Osteoblast (primary cell): ENCODE results near the gene MROH7. TPM values are rescaled to one million over a fixed set of nuclear protein-coding genes. Genes with fewer than 3 reads are reported as not detected.

Experiments
- total RNA-seq: library from RNA; depleted of rRNA; stranded (reverse); fragments of >200 nt; gene quantifications from 2 replicates; pipeline ENCODE4 v1.2.3, GENCODE V29; 2012

MROH7 gene
- total RNA-seq, 1 donor, result 0.36 TPM

Other genes with a start within 250 kb of the MROH7 start
- 14.5 and 18.3 TPM in 2 replicates for gene SSBP3, start 235.4 kb upstream of the MROH7 start, total RNA-seq
- gene ACOT11, start 93.6 kb upstream of the MROH7 start, total RNA-seq, result 2.9 and 3.8 TPM in 2 replicates
- not detected in 2 replicates for gene FAM151A, start 18.3 kb upstream of the MROH7 start, total RNA-seq
- 19.7 and 27.9 TPM in 2 replicates for gene TTC4, start 74.1 kb downstream of the MROH7 start, total RNA-seq
- gene PARS2, start 122.7 kb downstream of the MROH7 start, total RNA-seq, result 6.2 and 7.4 TPM in 2 replicates
- gene TTC22, start 159.5 kb downstream of the MROH7 start, total RNA-seq, result not detected in 2 replicates
- gene DHCR24, start 245.4 kb downstream of the MROH7 start, total RNA-seq, result 151 and 168 TPM in 2 replicates